Fibroblast of peridontal ligament (primary cell): ENCODE measurements around the gene NLRP14.

Experiments
- DNase-seq: peaks from one replicate; pipeline ENCODE4 v3.0.0-alpha.2; 2010; ENCODE audit errors: extremely low read depth

NLRP14 gene

DNA sequence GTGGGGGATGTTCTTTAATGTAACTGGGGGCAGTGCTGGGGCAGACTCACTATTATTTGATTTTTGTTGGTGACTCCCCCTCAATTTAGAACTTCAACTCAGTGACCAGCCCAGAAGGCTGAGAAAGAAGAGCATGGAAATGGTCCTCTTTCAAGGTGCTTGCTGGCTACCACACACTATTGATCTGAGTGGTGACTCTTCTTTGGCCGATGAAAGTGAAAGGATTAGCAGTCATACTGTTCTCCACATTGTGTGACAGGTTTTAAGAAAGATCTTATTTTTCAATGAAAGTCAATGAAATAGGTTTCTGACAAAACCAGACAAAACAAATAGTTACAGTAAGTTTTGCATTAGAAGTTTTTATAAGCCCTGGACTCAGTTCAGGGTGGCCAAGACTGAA lies 29.9 kb downstream of the NLRP14 start:
- DNase-seq = no peak

DNA sequence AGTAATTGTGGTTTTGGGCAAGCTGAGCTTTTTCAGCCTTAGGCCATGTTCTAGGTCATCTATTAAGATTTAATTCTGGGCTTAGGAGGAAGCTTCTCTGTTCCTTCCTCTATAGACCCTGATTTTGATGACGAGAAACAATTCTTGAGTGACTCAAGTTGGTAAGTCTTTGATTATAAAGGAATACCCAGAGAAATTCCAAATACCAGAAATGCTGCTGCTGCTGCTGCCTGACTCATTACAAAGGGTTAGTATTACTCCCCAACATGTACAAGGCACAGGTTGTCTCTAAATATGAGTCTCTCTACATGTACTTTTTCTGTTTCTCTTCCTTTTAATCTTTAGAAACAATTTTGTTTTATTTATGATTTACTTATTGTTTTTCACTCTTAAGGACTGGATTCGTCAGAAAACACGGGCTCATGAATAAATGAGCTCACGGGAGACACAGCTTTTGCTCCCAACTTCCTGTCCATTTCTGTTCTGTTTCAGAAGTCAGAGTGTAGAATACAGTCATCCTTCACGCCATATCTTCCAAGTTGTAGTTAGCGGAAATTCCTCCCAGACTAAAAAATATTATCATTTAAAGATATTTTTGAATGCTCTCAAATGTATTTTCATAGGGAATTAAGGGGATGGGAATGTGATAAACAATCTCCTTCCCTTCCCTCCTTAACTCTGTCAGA lies 36.7 kb downstream of the NLRP14 start:
- DNase-seq = peak; percentile 2

GRCh38 chr11:7057641-7058040 lies 37.4 kb downstream of the NLRP14 start:
- DNase-seq = no peak

DNA sequence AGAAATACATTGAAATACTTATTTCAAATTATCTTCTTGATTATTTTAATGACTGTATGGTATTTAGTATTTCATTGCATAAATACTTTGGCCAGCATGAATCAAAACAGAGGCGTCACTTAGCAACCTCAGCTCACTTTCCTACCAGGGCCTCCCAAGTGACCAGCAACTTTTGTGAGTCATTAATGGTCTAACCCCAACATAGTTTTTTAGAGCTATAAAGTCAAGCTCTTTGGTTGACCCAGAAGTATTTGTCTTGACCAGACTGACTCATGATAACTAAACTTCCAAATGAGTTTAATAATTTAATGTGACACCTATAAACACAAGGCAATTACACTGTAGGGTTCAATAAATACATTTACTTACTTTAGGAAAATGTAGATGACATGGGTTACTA lies 40.6 kb downstream of the NLRP14 start:
- DNase-seq = peak; percentile 45

DNA sequence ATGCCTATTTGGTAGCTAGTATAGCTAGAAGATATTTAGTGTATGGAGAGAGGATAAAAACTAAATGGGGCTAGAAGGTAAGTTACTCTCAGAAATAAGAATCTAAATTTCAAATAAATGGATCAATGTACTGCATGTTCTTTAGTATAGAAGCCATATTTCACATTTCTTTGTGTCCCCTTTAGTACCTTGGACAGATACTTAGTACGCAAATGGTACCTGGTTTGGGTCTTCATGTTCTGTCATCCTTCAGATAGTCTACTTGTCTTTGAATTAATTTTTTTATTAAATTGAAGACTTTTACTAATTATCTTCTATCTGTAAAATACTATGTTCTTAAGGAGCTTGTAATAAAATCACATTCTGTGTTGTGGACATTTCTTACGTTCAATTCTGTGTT lies 42.3 kb downstream of the NLRP14 start:
- no peak for DNase-seq

DNA sequence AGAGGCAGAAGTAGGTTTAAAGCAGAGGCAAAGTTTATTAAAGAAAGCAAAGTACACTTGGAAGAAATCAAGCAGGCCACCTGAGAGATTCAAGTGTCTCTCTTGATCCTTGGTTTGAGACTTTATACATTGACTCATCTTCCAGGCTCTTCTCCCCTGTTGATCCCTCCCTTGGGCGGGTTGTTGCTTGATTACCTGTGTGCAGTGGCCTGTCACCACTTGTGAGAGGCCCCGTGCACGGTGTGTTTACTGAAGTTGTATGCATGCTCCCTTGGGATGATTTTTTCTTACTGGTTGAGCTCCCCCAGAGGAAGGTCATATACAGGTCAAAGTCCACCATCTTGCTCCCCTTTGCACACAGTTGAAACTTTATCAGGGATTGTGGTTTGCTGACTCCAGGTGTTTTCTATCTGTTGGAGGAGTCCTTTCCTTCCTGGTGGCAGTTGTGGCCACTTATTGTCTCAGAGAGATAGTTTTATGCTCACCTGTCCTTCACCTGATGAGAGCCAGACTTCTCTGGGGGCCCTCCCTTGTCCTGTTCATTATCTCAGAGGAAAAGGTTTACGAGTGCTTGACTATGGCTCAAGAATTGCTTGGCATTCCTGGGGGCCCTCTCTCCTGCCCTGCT lies 52.2 kb downstream of the NLRP14 start:
- no peak for DNase-seq

DNA sequence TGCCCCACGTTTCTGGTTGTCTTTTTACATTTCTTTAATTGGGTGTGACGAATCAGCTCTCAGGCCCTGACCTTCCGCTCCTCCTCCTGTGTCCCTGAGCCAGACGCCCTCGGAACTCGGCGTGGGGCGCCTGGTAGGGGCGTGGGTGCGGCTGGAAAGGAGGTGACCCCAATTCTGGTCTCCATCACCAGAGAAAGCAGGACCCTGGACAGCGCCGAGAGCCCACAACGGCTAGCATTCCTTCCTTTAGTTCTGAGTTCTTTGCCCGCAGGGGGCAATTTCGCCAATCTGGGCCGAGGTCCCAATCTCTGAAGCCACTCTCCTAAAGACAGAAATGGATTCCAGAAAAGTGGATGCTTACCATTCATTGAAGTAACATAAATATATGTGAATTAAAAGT lies 56.8 kb downstream of the NLRP14 start:
- no peak for DNase-seq

DNA sequence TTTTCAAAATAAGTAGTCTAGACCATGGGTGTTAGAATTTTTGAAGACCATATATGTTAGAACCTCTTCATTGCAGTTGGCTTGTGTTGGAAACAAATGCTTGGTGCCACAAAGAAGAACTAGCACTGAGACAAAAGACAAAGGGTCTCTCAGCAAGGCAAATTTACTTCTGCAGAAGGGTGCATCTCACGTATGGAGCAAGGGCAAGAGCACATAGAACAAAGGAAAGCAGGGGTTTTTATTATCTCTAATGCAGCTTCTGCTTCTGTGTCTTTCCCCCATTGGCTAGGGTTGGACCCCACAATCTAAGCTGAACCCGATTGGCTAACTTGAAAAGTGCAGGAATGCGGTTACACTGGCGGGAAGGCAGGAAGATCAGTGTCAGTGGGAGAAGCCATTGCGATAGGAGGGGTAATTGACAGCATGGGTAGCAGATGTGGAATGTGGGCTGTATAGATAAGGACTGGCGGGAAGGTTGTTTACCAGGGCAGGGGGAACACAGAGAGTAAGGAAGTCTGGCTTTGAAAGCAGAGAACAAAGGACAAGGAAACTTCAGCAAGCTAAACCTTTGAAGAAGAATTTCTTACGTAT lies 59.4 kb downstream of the NLRP14 start:
- no peak for DNase-seq

- no peak for DNase-seq
Observed at GRCh38 chr11:7080900-7081299, 60.6 kb downstream of the NLRP14 start.

DNA sequence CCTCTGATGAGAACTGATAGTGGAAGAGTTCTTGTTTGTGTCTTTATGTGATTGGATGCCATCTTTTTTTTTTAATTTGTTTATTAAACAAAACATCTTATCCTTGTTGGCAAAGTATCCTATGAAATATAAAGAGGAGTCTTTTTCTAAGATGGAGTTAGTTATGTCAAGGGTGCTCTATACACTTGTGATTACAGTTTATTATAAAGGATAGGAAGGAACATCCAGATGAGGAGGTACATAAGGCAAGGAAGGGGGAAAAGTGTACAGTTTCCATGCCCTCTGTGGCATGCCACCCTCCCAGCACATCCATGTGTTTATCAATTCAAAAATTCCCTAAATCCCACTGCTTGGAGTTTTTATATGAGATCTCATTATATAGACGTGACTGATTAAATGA lies 61.2 kb downstream of the NLRP14 start:
- no peak for DNase-seq

DNA sequence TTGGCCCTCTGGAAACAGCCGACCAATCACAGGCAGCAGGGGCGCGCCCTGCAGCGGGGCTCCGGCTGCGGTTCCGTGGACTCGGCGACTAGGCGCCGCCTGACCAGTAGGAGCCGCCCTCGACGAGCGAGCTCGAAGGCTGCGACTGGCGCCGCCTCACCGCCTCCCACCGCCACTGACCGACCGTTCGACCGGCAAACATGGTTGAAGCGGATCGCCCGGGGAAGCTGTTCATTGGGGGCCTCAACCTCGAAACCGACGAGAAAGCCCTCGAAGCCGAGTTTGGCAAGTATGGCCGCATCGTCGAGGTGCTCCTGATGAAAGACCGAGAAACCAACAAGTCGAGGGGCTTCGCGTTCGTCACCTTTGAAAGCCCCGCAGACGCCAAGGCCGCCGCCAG lies 68.6 kb downstream of the NLRP14 start, which contains the start of gene RBMXL2:
RBMXL2 (plus strand) TSS at position 78 of the 400 bp plus-strand sequence; CDS start at position 201, 123 bp downstream.
- no peak for DNase-seq

- no peak for DNase-seq
Observed at GRCh38 chr11:7089328-7090251, 69.3 kb downstream of the NLRP14 start.

GRCh38 chr11:7098235-7098832 lies 78.1 kb downstream of the NLRP14 start:
- DNase-seq = peak; percentile 70

GRCh38 chr11:7115780-7116179 lies 95.5 kb downstream of the NLRP14 start:
- DNase-seq = peak; percentile 60

DNA sequence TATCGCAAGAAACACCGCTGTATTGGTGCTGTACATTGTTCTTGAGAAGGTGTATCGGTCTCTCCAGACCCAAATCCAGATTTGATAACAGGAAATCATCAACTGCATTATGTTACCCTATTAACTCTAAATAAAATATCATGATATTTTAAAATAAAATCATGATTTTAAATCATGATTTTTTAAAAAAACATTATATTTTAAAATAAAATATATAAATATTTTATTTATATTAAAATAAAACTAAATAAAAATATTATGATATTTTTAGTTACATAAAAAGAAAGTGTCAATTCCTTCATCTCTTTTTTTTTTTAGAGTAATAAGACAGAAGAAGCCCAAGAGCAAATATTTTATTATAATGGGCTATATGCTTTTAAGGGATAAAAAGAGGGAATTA lies 96.1 kb downstream of the NLRP14 start:
- DNase-seq = no peak
